OCI-M1 (cell line): ENCODE results near the gene HILPDA.
"Not testable (repeated sequence)": the region's sequence is repeated elsewhere in the genome, so short reads cannot be mapped to it uniquely, and the experiment has no call there.

Source experiments
- DNase-seq: peaks from one replicate; lab custom pipeline; 2025; lab: John Stamatoyannopoulos, UW

Gene HILPDA

GRCh38 chr7:128431754-128432153 is 23.9 kb upstream of the HILPDA start:
- no peak for DNase-seq

- no peak for DNase-seq
Measured at GRCh38 chr7:128434413-128435326, 21.0 kb upstream of the HILPDA start.

GRCh38 chr7:128435327-128435686 is 20.4 kb upstream of the HILPDA start:
- DNase-seq, result no peak

- peak; percentile 73 for DNase-seq
Measured at GRCh38 chr7:128437426-128438332, 18.0 kb upstream of the HILPDA start.

- DNase-seq, result no peak
Measured at GRCh38 chr7:128442356-128442755, 13.3 kb upstream of the HILPDA start.

- no peak for DNase-seq
Measured at GRCh38 chr7:128443831-128444600, 11.7 kb upstream of the HILPDA start.

- no peak for DNase-seq
Measured at GRCh38 chr7:128446306-128446705, 9.4 kb upstream of the HILPDA start.

GRCh38 chr7:128447941-128448564 is 7.6 kb upstream of the HILPDA start:
- DNase-seq, result no peak

GRCh38 chr7:128448751-128449302 is 6.9 kb upstream of the HILPDA start:
- DNase-seq, result no peak

GRCh38 chr7:128450409-128450808 is 5.3 kb upstream of the HILPDA start:
- DNase-seq, result no peak

- DNase-seq, result no peak
Measured at GRCh38 chr7:128450913-128451312, 4.8 kb upstream of the HILPDA start.

GRCh38 chr7:128452552-128452951 is 3.1 kb upstream of the HILPDA start:
- no peak for DNase-seq

GRCh38 chr7:128453836-128454804 is 1.6 kb upstream of the HILPDA start:
- no peak for DNase-seq

GRCh38 chr7:128454808-128455542 is 703 bp upstream of the HILPDA start:
- DNase-seq, result peak; percentile 55

- DNase-seq, result no peak
Measured at GRCh38 chr7:128456255-128456725, 612 bp downstream of the HILPDA start.

GRCh38 chr7:128457385-128457784 is 1.7 kb downstream of the HILPDA start:
- not testable (repeated sequence) for DNase-seq

GRCh38 chr7:128458956-128459355 is 3.3 kb downstream of the HILPDA start:
- DNase-seq, result no peak

GRCh38 chr7:128459394-128459878 is 3.8 kb downstream of the HILPDA start:
- peak; percentile 75 for DNase-seq

GRCh38 chr7:128462460-128462859 is 6.8 kb downstream of the HILPDA start:
- no peak for DNase-seq
